Lower leg skin (tissue), 4 donors: ENCODE measurements around the gene MUC5AC. TPM values are rescaled to one million over a fixed set of nuclear protein-coding genes. Genes with fewer than 3 reads are reported as not detected.

Experiments used
- DNase-seq, 2 donors: peaks; one replicate each; pipeline ENCODE4 v3.0.0-alpha.2; 2019; ENCODE audit warnings: low spot score in 2 of 2
- H3K4me3 ChIP-seq: fragments of 200-600 bp; sonication (generic); 2 replicates; pipeline ENCODE4 v1.5.1; 2017; ENCODE audit warnings: mild to moderate bottlenecking, low read depth; ENCODE audit not compliant: poor library complexity, severe bottlenecking
- CTCF ChIP-seq, 3 donors: fragments of 450-650 bp; IDR thresholded peaks; one replicate each; pipeline ENCODE4 v1.5.1; 2016; ENCODE audit warnings: antibody characterized with exemption in 3 of 3, mild to moderate bottlenecking in 3 of 3, moderate library complexity in 2 of 3
- POLR2A ChIP-seq, 2 donors: fragments of 450-650 bp; IDR thresholded peaks; one replicate each; pipeline ENCODE4 v1.6.1; 2016 to 2017; ENCODE audit warnings: antibody characterized with exemption in 2 of 2, mild to moderate bottlenecking in 1 of 2, moderate library complexity in 1 of 2
- WGBS, 2 donors: methylation state at CpG; one replicate each; pipeline ENCODE4 v1.1.5; 2018; 5-methylcytosine and 5-hydroxymethylcytosine counted together
- intact Hi-C: fragments of 100-400 bp; cut with DNase I; formaldehyde crosslinking; loops from one replicate; pipeline ENCODE4 v1.15.0; 2023; ENCODE audit warnings: low total_unique reads
- total RNA-seq, 4 donors: library from RNA; depleted of rRNA; stranded (reverse); fragments of >200 nt; gene quantifications; one replicate each; pipeline ENCODE4 v1.1.0, GENCODE V29; 2016

Gene MUC5AC
- total RNA-seq, 4 donors from 2014 or later: 0.02 to 0.04 (median 0.03) TPM; not detected in 1

- intact Hi-C loops: no loop called here
- DNase-seq: peak in 1 of 2 donors; percentile 77
- H3K4me3 ChIP-seq: no peak overlapping the region
- 84 to 89% methylated on average over 13 to 14 of the region's 19 CpGs for WGBS, 2 donors
- TF ChIP-seq POLR2A (IDR thresholded peaks at IDR 0.05): no peak
- TF ChIP-seq CTCF (IDR thresholded peaks at IDR 0.05): no peak
These were observed 36.4 kb upstream of the MUC5AC start for GRCh38 chr11:1121331-1121812.

DNA sequence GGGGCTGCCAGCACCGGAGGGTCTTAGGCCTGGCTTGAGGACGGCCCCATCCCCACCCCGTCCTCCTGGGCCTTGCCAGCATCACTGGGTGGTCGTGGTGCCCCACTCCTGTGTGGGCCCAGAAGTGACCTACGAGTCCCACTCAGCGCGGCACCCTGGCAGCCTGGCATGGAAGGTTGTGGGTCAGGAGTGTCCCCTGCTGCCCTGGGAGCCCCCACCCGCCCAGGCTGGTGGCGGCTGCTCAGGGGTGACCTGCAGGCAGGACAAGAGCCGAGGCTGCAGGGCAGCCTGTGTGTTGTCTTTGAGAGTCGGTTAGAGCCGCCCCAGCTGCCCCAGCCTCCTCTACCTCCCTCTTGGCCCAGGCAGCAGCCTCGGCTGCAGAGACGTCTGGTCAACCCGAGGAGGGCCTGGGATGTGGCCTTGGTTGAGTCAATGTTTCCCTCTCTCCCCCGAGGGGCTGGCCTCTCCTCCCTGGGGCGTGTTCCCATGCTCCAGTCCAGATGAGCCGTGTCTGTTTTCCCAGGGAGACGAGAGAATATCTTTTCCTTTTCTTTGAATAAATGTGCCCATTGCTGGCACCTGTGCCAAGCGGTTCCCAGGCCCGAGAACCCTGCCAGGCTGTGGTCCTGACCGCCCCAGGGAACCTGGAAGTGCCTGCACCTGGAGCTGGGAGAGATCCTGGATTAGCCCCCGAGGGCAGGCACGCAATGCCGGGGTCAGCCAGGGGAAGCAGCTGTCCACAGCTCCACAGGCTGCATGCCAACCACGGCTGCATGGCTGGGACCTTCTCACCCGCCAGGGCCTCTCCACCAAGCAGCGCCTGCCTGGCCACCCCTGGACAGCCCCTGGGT, 35.7 kb upstream of the MUC5AC start:
- intact Hi-C loops: no loop called here
- 64 to 70% methylated on average over 18 to 26 of the region's 28 CpGs for WGBS, 2 donors
- H3K4me3 ChIP-seq: no peak overlapping the region
- no peak for TF ChIP-seq POLR2A (IDR thresholded peaks at IDR 0.05)
- TF ChIP-seq CTCF (IDR thresholded peaks at IDR 0.05): no peak
- peak in 1 of 2 donors; percentile 77 for DNase-seq

GRCh38 chr11:1122664-1123002, 35.1 kb upstream of the MUC5AC start:
- WGBS, 2 donors: 66 to 79% methylated on average over 6 to 7 of the region's 7 CpGs
- no peak for DNase-seq
- intact Hi-C loops: no loop called here

GRCh38 chr11:1123970-1124369, 33.8 kb upstream of the MUC5AC start:
- DNase-seq: no peak
- 67 to 82% methylated on average over 1 of the region's 1 CpG for WGBS, 2 donors
- H3K4me3 ChIP-seq: no peak overlapping the region

More at GRCh38 chr11:1122664-1123002, 35.1 kb upstream of the MUC5AC start:
- TF ChIP-seq POLR2A (IDR thresholded peaks at IDR 0.05): no peak
- TF ChIP-seq CTCF (IDR thresholded peaks at IDR 0.05): no peak
- H3K4me3 ChIP-seq: no peak overlapping the region

GRCh38 chr11:1125803-1126202, 31.9 kb upstream of the MUC5AC start:
- DNase-seq: peak in 1 of 2 donors; percentile 62
- intact Hi-C loops: no loop called here
- WGBS, 2 donors: 95 to 100% methylated on average over 4 to 6 of the region's 9 CpGs
- TF ChIP-seq CTCF (IDR thresholded peaks at IDR 0.05) (no peak), POLR2A (IDR thresholded peaks at IDR 0.05) (no peak)
- H3K4me3 ChIP-seq: no peak overlapping the region

More at GRCh38 chr11:1123970-1124369, 33.8 kb upstream of the MUC5AC start:
- no peak for TF ChIP-seq CTCF (IDR thresholded peaks at IDR 0.05)
- no peak for TF ChIP-seq POLR2A (IDR thresholded peaks at IDR 0.05)
- intact Hi-C loops: no loop called here
